ENCODE data around the gene HECW1.
A peak's percentile ranks its signal among the peaks of the same experiment; 100 is the strongest.

GRCh38 chr7:43582503-43583423 lies 470.3 kb downstream of the HECW1 start, which contains the start of gene STK17A:
- TF ChIP-seq REST (IDR thresholded peaks at IDR 0.05; ENCODE audit: insufficient read depth in 1 of 2, low read depth in 2 of 2, low read length in 1 of 2) (0 out of 4 replicates have a peak, but pooled peaks of 1 of the 2 experiments have one; percentile 53), CTCF (IDR thresholded peaks at IDR 0.05) (peak; percentile 100), POLR2AphosphoS5 (IDR thresholded peaks at IDR 0.05; ENCODE audit: low read depth, low read length) (peak; percentile 92)
